HepG2 (cell line): ENCODE results near the gene MFSD12. TPM values are rescaled to one million over a fixed set of nuclear protein-coding genes. Genes with fewer than 3 reads are reported as not detected.
A peak's percentile ranks its signal among the peaks of the same experiment; 100 is the strongest.

Experiments
- ARID2 ChIP-seq: sonication (generic); formaldehyde crosslinking; IDR thresholded peaks from 2 replicates; pipeline ENCODE4 v1.8.1; 2022; ENCODE audit warnings: mild to moderate bottlenecking, missing genetic modification reagents, borderline replicate concordance
- ARID5B ChIP-seq: IDR thresholded peaks from 2 replicates; pipeline ENCODE4 v1.4.0; 2020; ENCODE audit warnings: mild to moderate bottlenecking, missing genetic modification reagents
- CBX2 ChIP-seq, 2 experiments: fragments of 200-600 bp in 1 of 2; sonication (generic); formaldehyde crosslinking in 1 of 2; IDR thresholded peaks; 2 replicates each; pipeline versions ENCODE4 v1.7.0 to v1.8.1; 2018 to 2022; ENCODE audit warnings: low read depth in 2 of 2, low read length in 1 of 2, mild to moderate bottlenecking in 1 of 2, missing genetic modification reagents in 1 of 2
- DNMT1 ChIP-seq: sonication (generic); formaldehyde crosslinking; IDR thresholded peaks from 2 replicates; pipeline ENCODE4 v1.5.1; 2020; ENCODE audit warnings: mild to moderate bottlenecking, missing genetic modification reagents
- FIP1L1 ChIP-seq: fragments of 200-400 bp; formaldehyde crosslinking; IDR thresholded peaks from 2 replicates; pipeline ENCODE4 v1.6.1; 2018; ENCODE audit warnings: low read depth, mild to moderate bottlenecking, low read length, moderate library complexity, borderline replicate concordance; ENCODE audit not compliant: insufficient read depth
- HINFP ChIP-seq: sonication (generic); formaldehyde crosslinking; IDR thresholded peaks from 2 replicates; pipeline ENCODE4 v1.4.0; 2020; ENCODE audit warnings: low read depth, mild to moderate bottlenecking, missing genetic modification reagents
- MYPOP ChIP-seq: sonication (generic); formaldehyde crosslinking; IDR thresholded peaks from 2 replicates; pipeline ENCODE4 v1.8.1; 2023; ENCODE audit warnings: mild to moderate bottlenecking, moderate library complexity, missing genetic modification reagents
- PLRG1 ChIP-seq: fragments of 450-650 bp; conservative IDR thresholded peaks from 2 replicates; pipeline ENCODE4 v1.6.1; 2016
- RFX3 ChIP-seq: IDR thresholded peaks from 2 replicates; pipeline ENCODE4 v1.6.1; 2016; ENCODE audit warnings: missing biosample characterization, missing genetic modification reagents
- TRIM24 ChIP-seq: sonication (generic); formaldehyde crosslinking; IDR thresholded peaks from 2 replicates; pipeline ENCODE4 v1.8.0; 2022; ENCODE audit warnings: mild to moderate bottlenecking, missing genetic modification reagents
- ZBTB14 ChIP-seq: sonication (generic); formaldehyde crosslinking; IDR thresholded peaks from 2 replicates; pipeline ENCODE4 v1.4.0; 2020; ENCODE audit warnings: missing genetic modification reagents
- ZBTB49 ChIP-seq: sonication (generic); formaldehyde crosslinking; IDR thresholded peaks from 2 replicates; pipeline ENCODE4 v1.4.0; 2020; ENCODE audit warnings: missing genetic modification reagents, borderline replicate concordance
- ZFP36L1 ChIP-seq: sonication (generic); formaldehyde crosslinking; IDR thresholded peaks from 2 replicates; pipeline ENCODE4 v1.8.0; 2022; ENCODE audit warnings: mild to moderate bottlenecking, missing genetic modification reagents, moderate library complexity
- ZNF274 ChIP-seq: sonication (generic); formaldehyde crosslinking; IDR thresholded peaks from 2 replicates; pipeline ENCODE4 v1.5.1; 2020; ENCODE audit warnings: mild to moderate bottlenecking, missing genetic modification reagents
- ZNF652 ChIP-seq: IDR thresholded peaks from 2 replicates; pipeline ENCODE4 v1.6.1; 2016; ENCODE audit warnings: low read depth, borderline replicate concordance
- ZNF800 ChIP-seq: sonication (generic); formaldehyde crosslinking; IDR thresholded peaks from 2 replicates; pipeline ENCODE4 v1.4.0; 2020; ENCODE audit warnings: missing genetic modification reagents
- polyA plus RNA-seq, 8 experiments: library from polyadenylated mRNA; depleted of rRNA in 3 of 8; stranded (reverse) in 7 of 8; unstranded in 1 of 8; fragments of >200 nt; fragmentation: Illumina TruSeq in 4 of 8; extraction: Trizol in 4 of 8; gene quantifications; 2 replicates each; pipeline versions ENCODE4 v1.2.1 to v1.2.3, GENCODE V29; 2011 to 2016; ENCODE audit warnings: low read depth in 4 of 8, missing spikeins in 1 of 8, mixed read lengths in 1 of 8; ENCODE audit not compliant: insufficient read depth in 1 of 8
- total RNA-seq, 5 experiments: library from RNA; depleted of rRNA; stranded (reverse); fragments of >200 nt; fragmentation: Illumina TruSeq; extraction: Trizol; gene quantifications; 2 replicates each; pipeline ENCODE4 v1.2.3, GENCODE V29; 2016; ENCODE audit warnings: low read depth in 1 of 5

Gene MFSD12
- total and polyA plus RNA-seq, 2 of the 13 experiments (the other 11 are each of a cell fraction or from before 2014, with no cell fraction given): 27.2 to 29.1 TPM

- peak; percentile 69; the same call in 1 of the 2 replicates for TF ChIP-seq MYPOP (CRISPR knock-in tag)
- TF ChIP-seq PLRG1: no peak
- no peak for TF ChIP-seq ZBTB14 (CRISPR knock-in tag)
- no peak for TF ChIP-seq TRIM24 (CRISPR knock-in tag)
- TF ChIP-seq ARID2: no peak
- TF ChIP-seq ZNF652 (CRISPR knock-in tag): no peak
- TF ChIP-seq FIP1L1: no peak
- TF ChIP-seq ARID5B (CRISPR knock-in tag): no peak; the same call in 1 of the 2 replicates
- TF ChIP-seq RFX3: no peak
- TF ChIP-seq CBX2 (IDR thresholded peaks at IDR 0.05; ENCODE audit: low read depth, low read length): no peak
- TF ChIP-seq CBX2 (CRISPR knock-in tag; IDR thresholded peaks at IDR 0.05; ENCODE audit: low read depth): no peak
- peak; percentile 66 for TF ChIP-seq HINFP (CRISPR knock-in tag)
- TF ChIP-seq ZNF800 (CRISPR knock-in tag): no peak
- TF ChIP-seq ZFP36L1 (CRISPR knock-in tag): 0 out of 2 replicates have a peak, but pooled peaks have one; percentile 57
- TF ChIP-seq ZNF274 (CRISPR knock-in tag): peak; percentile 98
- TF ChIP-seq DNMT1 (CRISPR knock-in tag): no peak
- TF ChIP-seq ZBTB49 (CRISPR knock-in tag): peak; percentile 47; the same call in 1 of the 2 replicates
Observed at GRCh38 chr19:3500429-3501101, 56.8 kb downstream of the MFSD12 start, which contains the start of gene DOHH (continued).
